ENCODE results near the gene PDE4D.

The PDE4D gene

DNA sequence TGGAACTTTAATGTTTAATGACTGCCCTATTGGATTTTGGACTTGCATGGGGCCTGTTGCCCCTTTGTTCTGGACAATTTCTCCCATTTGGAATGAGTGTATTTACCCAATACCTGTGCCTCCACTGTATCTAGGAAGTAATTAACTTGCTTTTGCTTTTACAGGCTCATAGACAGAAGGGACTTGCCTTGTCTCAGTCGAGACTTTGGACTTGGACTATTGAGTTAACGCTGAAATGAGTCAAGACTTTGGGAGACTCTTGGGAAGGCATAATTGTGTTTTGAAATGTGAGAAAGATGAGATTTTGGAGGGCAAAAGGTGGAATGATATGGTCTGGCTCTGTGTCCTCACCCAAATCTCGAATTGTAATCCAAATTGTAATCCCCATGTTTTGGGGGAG lies 368.2 kb downstream of the PDE4D start:
- H4K20me1 ChIP-seq (ENCODE audit: insufficient read depth, low read length): no peaks in the 10 kb centered on the region
- no peak overlapping the region for H3K4me3 ChIP-seq (ENCODE audit: low read length)
- no peak for DNase-seq
- H3K27ac ChIP-seq (ENCODE audit: low read length): no peak overlapping the region
- H3K9me3 ChIP-seq (replicated peaks; ENCODE audit: insufficient read depth, low read length): no peaks in the 10 kb centered on the region
- no peaks in the 10 kb centered on the region for H3K36me3 ChIP-seq (replicated peaks; ENCODE audit: insufficient read depth, low read length)
- no peaks in the 10 kb centered on the region for H3K27me3 ChIP-seq (replicated peaks; ENCODE audit: insufficient read depth, low read length)
- no peak overlapping the region for H2AFZ ChIP-seq (ENCODE audit: low read length)
- H3K9me2 ChIP-seq (replicated peaks; ENCODE audit: insufficient read depth, low read length): no peaks in the 10 kb centered on the region
- H3K79me2 ChIP-seq (ENCODE audit: low read length): no peaks in the 10 kb centered on the region
- H3K4me2 ChIP-seq (ENCODE audit: low read depth, low read length): no peak overlapping the region
- H3F3A ChIP-seq (ENCODE audit: insufficient read depth, low read length): no peaks in the 10 kb centered on the region
- H3K9ac ChIP-seq (ENCODE audit: low read length): no peak overlapping the region
- no peak for TF ChIP-seq EZH2 (optimal IDR thresholded peaks at IDR 0.05; ENCODE audit: low read depth, low read length)
- TF ChIP-seq, protein P1, sequence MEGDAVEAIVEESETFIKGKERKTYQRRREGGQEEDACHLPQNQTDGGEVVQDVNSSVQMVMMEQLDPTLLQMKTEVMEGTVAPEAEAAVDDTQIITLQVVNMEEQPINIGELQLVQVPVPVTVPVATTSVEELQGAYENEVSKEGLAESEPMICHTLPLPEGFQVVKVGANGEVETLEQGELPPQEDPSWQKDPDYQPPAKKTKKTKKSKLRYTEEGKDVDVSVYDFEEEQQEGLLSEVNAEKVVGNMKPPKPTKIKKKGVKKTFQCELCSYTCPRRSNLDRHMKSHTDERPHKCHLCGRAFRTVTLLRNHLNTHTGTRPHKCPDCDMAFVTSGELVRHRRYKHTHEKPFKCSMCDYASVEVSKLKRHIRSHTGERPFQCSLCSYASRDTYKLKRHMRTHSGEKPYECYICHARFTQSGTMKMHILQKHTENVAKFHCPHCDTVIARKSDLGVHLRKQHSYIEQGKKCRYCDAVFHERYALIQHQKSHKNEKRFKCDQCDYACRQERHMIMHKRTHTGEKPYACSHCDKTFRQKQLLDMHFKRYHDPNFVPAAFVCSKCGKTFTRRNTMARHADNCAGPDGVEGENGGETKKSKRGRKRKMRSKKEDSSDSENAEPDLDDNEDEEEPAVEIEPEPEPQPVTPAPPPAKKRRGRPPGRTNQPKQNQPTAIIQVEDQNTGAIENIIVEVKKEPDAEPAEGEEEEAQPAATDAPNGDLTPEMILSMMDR (IDR thresholded peaks at IDR 0.05; ENCODE audit: low read length): no peak
- H3K4me1 ChIP-seq (ENCODE audit: low read length): no peaks in the 10 kb centered on the region

DNA sequence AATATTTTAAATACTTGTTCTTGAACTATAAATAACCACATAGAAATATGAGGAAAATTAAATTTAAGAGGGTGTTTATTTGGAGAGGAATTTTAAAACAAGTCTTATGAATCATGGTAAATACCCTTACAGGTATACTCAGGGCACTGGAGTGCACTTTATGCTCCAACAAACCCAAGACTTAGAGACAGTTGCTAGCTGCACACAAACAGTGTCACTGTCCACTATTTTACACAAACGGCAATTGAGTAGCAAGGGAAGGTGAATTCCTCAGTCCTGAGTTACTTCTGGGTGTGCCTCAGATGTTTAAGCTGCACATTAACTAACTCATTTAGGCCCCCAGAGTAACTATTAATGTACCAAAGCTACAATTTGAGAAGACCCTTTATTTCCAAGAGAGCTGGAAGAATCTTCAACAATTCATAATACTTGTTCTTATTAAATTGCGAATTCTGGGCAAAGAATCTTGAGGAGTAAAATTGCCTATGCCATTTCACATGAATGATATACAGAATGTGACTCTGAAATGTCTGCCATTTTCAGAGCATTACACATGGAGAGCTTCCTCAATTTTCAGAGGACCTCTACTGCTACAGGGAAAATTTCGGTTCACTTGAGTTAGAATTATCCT lies 371.2 kb downstream of the PDE4D start:
- Histone ChIP-seq H3K4me3 (ENCODE audit: low read length) (no peak overlapping the region), H2AFZ (ENCODE audit: low read length) (no peak overlapping the region), H3F3A (ENCODE audit: insufficient read depth, low read length) (no peaks in the 10 kb centered on the region), H3K36me3 (replicated peaks; ENCODE audit: insufficient read depth, low read length) (no peaks in the 10 kb centered on the region), H3K27me3 (replicated peaks; ENCODE audit: insufficient read depth, low read length) (no peaks in the 10 kb centered on the region), H4K20me1 (ENCODE audit: insufficient read depth, low read length) (no peaks in the 10 kb centered on the region), H3K9me2 (replicated peaks; ENCODE audit: insufficient read depth, low read length) (no peaks in the 10 kb centered on the region), H3K4me1 (ENCODE audit: low read length) (no peaks in the 10 kb centered on the region), H3K9me3 (replicated peaks; ENCODE audit: insufficient read depth, low read length) (no peaks in the 10 kb centered on the region), H3K9ac (ENCODE audit: low read length) (no peak overlapping the region), H3K27ac (ENCODE audit: low read length) (no peak overlapping the region), H3K4me2 (ENCODE audit: low read depth, low read length) (no peak overlapping the region), H3K79me2 (ENCODE audit: low read length) (no peaks in the 10 kb centered on the region)
- no peak for DNase-seq
- TF ChIP-seq EZH2 (optimal IDR thresholded peaks at IDR 0.05; ENCODE audit: low read depth, low read length) (no peak), EZH2phosphoT487 (IDR thresholded peaks at IDR 0.05; ENCODE audit: low read length) (no peak)
- TF ChIP-seq, protein P1 (IDR thresholded peaks at IDR 0.05; ENCODE audit: low read length): no peak

DNA sequence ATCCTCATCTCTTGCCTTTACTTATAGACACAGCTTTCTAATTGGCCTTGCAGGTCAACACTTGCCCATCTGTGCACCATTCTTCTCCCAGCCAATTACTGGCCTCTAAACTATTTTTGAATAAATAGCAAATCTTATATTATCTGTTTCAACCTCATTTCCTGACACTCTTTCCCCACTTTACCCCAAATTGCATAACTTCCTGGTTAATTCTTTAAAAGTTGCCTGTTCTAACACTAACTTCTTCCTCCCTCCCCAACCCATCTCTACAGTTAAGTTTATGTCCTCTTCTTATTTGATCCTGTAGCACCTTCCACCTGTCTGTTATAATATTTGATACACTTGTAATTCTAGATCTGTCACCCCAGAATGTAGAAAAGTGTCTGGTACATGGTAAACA lies 372.1 kb downstream of the PDE4D start:
- Histone ChIP-seq H3K9me2 (replicated peaks; ENCODE audit: insufficient read depth, low read length) (no peaks in the 10 kb centered on the region), H3K79me2 (ENCODE audit: low read length) (no peaks in the 10 kb centered on the region), H2AFZ (ENCODE audit: low read length) (no peak overlapping the region), H3K36me3 (replicated peaks; ENCODE audit: insufficient read depth, low read length) (no peaks in the 10 kb centered on the region), H3K9ac (ENCODE audit: low read length) (no peak overlapping the region), H3K9me3 (replicated peaks; ENCODE audit: insufficient read depth, low read length) (no peaks in the 10 kb centered on the region), H3K27me3 (replicated peaks; ENCODE audit: insufficient read depth, low read length) (no peaks in the 10 kb centered on the region), H3F3A (ENCODE audit: insufficient read depth, low read length) (no peaks in the 10 kb centered on the region), H3K4me3 (ENCODE audit: low read length) (no peak overlapping the region), H3K27ac (ENCODE audit: low read length) (no peak overlapping the region), H3K4me1 (ENCODE audit: low read length) (no peaks in the 10 kb centered on the region), H4K20me1 (ENCODE audit: insufficient read depth, low read length) (no peaks in the 10 kb centered on the region), H3K4me2 (ENCODE audit: low read depth, low read length) (no peak overlapping the region)
- no peak for DNase-seq
- TF ChIP-seq, protein P1 (IDR thresholded peaks at IDR 0.05; ENCODE audit: low read length): no peak
- TF ChIP-seq EZH2 (optimal IDR thresholded peaks at IDR 0.05; ENCODE audit: low read depth, low read length) (no peak), EZH2phosphoT487 (IDR thresholded peaks at IDR 0.05; ENCODE audit: low read length) (no peak)

Measured in MM.1S (cell line).